ENCODE results near the gene EYA2.

- TF ChIP-seq, protein P1, sequence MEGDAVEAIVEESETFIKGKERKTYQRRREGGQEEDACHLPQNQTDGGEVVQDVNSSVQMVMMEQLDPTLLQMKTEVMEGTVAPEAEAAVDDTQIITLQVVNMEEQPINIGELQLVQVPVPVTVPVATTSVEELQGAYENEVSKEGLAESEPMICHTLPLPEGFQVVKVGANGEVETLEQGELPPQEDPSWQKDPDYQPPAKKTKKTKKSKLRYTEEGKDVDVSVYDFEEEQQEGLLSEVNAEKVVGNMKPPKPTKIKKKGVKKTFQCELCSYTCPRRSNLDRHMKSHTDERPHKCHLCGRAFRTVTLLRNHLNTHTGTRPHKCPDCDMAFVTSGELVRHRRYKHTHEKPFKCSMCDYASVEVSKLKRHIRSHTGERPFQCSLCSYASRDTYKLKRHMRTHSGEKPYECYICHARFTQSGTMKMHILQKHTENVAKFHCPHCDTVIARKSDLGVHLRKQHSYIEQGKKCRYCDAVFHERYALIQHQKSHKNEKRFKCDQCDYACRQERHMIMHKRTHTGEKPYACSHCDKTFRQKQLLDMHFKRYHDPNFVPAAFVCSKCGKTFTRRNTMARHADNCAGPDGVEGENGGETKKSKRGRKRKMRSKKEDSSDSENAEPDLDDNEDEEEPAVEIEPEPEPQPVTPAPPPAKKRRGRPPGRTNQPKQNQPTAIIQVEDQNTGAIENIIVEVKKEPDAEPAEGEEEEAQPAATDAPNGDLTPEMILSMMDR (IDR thresholded peaks at IDR 0.05): no peak
- no peak for TF ChIP-seq POLR2A (IDR thresholded peaks at IDR 0.05)
Observed at GRCh38 chr20:46977204-46977603, 82.6 kb downstream of the EYA2 start.
